K562 treated with DMSO at 1 percent for 48 hours (cell line): ENCODE results near the gene HMG20B. TPM values are rescaled to one million over a fixed set of nuclear protein-coding genes. Genes with fewer than 3 reads are reported as not detected.

ENCODE experiments used
- total RNA-seq: library from RNA; unstranded; fragments of 300-600 nt; gene quantifications from 2 replicates; pipeline ENCODE4 v1.2.3, GENCODE V29; 2022; ENCODE audit warnings: low replicate concordance; ENCODE audit errors: extremely low read depth

The HMG20B gene
- not detected in 2 replicates for total RNA-seq

GRCh38 chr19:3572855-3573161 lies at the start of gene HMG20B:
Gene HMG20B, plus strand, starts transcription at chr19:3572944. Its CDS starts 366 bp downstream, at chr19:3573310.

GRCh38 chr19:3538965-3539755 lies 33.6 kb upstream of the HMG20B start, which contains the start of gene TEKTIP1:
Gene TEKTIP1, plus strand, starts transcription at chr19:3539174. Its CDS starts 4 bp downstream, at chr19:3539178.

GRCh38 chr19:3557461-3558248 lies 15.1 kb upstream of the HMG20B start, which contains the start of gene MFSD12:
Gene MFSD12, minus strand, starts transcription at chr19:3557586. Its CDS starts 183 bp downstream, at chr19:3557403.

GRCh38 chr19:3585301-3586126 lies 12.8 kb downstream of the HMG20B start, which contains the start of gene GIPC3:
Gene GIPC3, plus strand, starts transcription at chr19:3585478. Its CDS starts 120 bp downstream, at chr19:3585598.

GRCh38 chr19:3606690-3607289 lies 34.0 kb downstream of the HMG20B start, which contains the start of gene TBXA2R:
Gene TBXA2R, minus strand, starts transcription at chr19:3606875. Its CDS starts 6,241 bp downstream, at chr19:3600634.

GRCh38 chr19:3626473-3627350 lies 54.0 kb downstream of the HMG20B start, which contains the start of gene CACTIN:
Gene CACTIN, minus strand, starts transcription at chr19:3626790. Its CDS starts 28 bp downstream, at chr19:3626762.

Other genes starting within 250 kb of the HMG20B start
- not detected in 2 replicates for gene NFIC, start 206.4 kb upstream of the HMG20B start, total RNA-seq
- gene SMIM24, start 92.4 kb upstream of the HMG20B start, total RNA-seq, result not detected in 2 replicates
- gene SMIM44, start 89.5 kb upstream of the HMG20B start, total RNA-seq, result not detected in 2 replicates
- gene DOHH, start 72.3 kb upstream of the HMG20B start, total RNA-seq, result not detected in 2 replicates
- gene FZR1, start 66.6 kb upstream of the HMG20B start, total RNA-seq, result not detected in 2 replicates
- not detected in 2 replicates for gene TEKTIP1, start 33.8 kb upstream of the HMG20B start, total RNA-seq
- not detected in 2 replicates for gene MFSD12, start 15.4 kb upstream of the HMG20B start, total RNA-seq
- not detected in 2 replicates for gene GIPC3, start 12.5 kb downstream of the HMG20B start, total RNA-seq
- gene TBXA2R, start 33.9 kb downstream of the HMG20B start, total RNA-seq, result not detected in 2 replicates
- gene CACTIN, start 53.8 kb downstream of the HMG20B start, total RNA-seq, result not detected in 2 replicates
- gene PIP5K1C, start 127.5 kb downstream of the HMG20B start, total RNA-seq, result not detected in 2 replicates
- gene TJP3, start 135.4 kb downstream of the HMG20B start, total RNA-seq, result not detected in 2 replicates
- gene APBA3, start 188.7 kb downstream of the HMG20B start, total RNA-seq, result not detected in 2 replicates
- gene MRPL54, start 189.7 kb downstream of the HMG20B start, total RNA-seq, result not detected in 2 replicates
- gene RAX2, start 199.3 kb downstream of the HMG20B start, total RNA-seq, result not detected in 2 replicates
- not detected in 2 replicates for gene MATK, start 213.4 kb downstream of the HMG20B start, total RNA-seq